NCI-H1048 (cell line): ENCODE measurements around the gene FARSB.

Source experiments
- DNase-seq: peaks from one replicate; lab custom pipeline; 2025; lab: John Stamatoyannopoulos, UW

FARSB gene

GRCh38 chr2:222663479-222663878, 7.6 kb upstream of the FARSB start:
- no peak for DNase-seq

- DNase-seq = no peak
These were observed 894 bp upstream of the FARSB start for GRCh38 chr2:222656526-222657446.

GRCh38 chr2:222653280-222653679, 2.6 kb downstream of the FARSB start:
- no peak for DNase-seq

GRCh38 chr2:222652491-222653255, 3.2 kb downstream of the FARSB start:
- no peak for DNase-seq

- no peak for DNase-seq
These were observed 4.0 kb downstream of the FARSB start for GRCh38 chr2:222651718-222652418.

GRCh38 chr2:222649801-222650200, 6.1 kb downstream of the FARSB start:
- no peak for DNase-seq

GRCh38 chr2:222646008-222646407, 9.9 kb downstream of the FARSB start:
- DNase-seq = no peak

GRCh38 chr2:222643134-222643533, 12.8 kb downstream of the FARSB start:
- DNase-seq = no peak

- no peak for DNase-seq
These were observed 14.6 kb downstream of the FARSB start for GRCh38 chr2:222641336-222641735.

GRCh38 chr2:222637067-222637466, 18.8 kb downstream of the FARSB start:
- no peak for DNase-seq

GRCh38 chr2:222635295-222635694, 20.6 kb downstream of the FARSB start:
- DNase-seq = no peak

- DNase-seq = no peak
These were observed 28.1 kb downstream of the FARSB start for GRCh38 chr2:222627764-222628163.

- DNase-seq = no peak
These were observed 32.1 kb downstream of the FARSB start for GRCh38 chr2:222623756-222624309.

GRCh38 chr2:222622910-222623309, 33.0 kb downstream of the FARSB start:
- DNase-seq = no peak

GRCh38 chr2:222621893-222622292, 34.0 kb downstream of the FARSB start:
- DNase-seq = no peak

- DNase-seq = no peak
These were observed 40.6 kb downstream of the FARSB start for GRCh38 chr2:222615320-222615719.

GRCh38 chr2:222613715-222614331, 42.1 kb downstream of the FARSB start:
- DNase-seq = peak; percentile 34

GRCh38 chr2:222611684-222612083, 44.2 kb downstream of the FARSB start:
- DNase-seq = no peak

GRCh38 chr2:222610746-222611145, 45.1 kb downstream of the FARSB start:
- DNase-seq = no peak

- DNase-seq = no peak
These were observed 46.5 kb downstream of the FARSB start for GRCh38 chr2:222609381-222609780.

GRCh38 chr2:222608081-222608480, 47.8 kb downstream of the FARSB start:
- DNase-seq = no peak

GRCh38 chr2:222606306-222606705, 49.6 kb downstream of the FARSB start:
- no peak for DNase-seq
